HEK293T (cell line): ENCODE measurements around the gene STK36.

Experiments
- CTCF ChIA-PET: fragments of 350-600 bp; formaldehyde crosslinking; extraction: SDS; loops from one replicate; lab custom pipeline; 2021; ENCODE audit warnings: antibody characterized with exemption, inconsistent platforms; lab: Yijun Ruan, JAX
- POLR2A ChIA-PET: fragments of 350-600 bp; formaldehyde crosslinking; extraction: SDS; loops from one replicate; lab custom pipeline; 2020; ENCODE audit warnings: antibody characterized with exemption, inconsistent platforms; lab: Yijun Ruan, JAX
- DNase-seq: peaks from one replicate; pipeline ENCODE4 v3.0.0; 2012; ENCODE audit warnings: mixed read lengths; ENCODE audit errors: extremely low spot score
- ARNT ChIP-seq: fragments of 450-650 bp; IDR thresholded peaks from 2 replicates; pipeline ENCODE4 v1.6.1; 2017; ENCODE audit warnings: mild to moderate bottlenecking
- BHLHE40 ChIP-seq: fragments of 450-650 bp; IDR thresholded peaks from 2 replicates; pipeline ENCODE4 v1.6.1; 2016; ENCODE audit warnings: mild to moderate bottlenecking, moderate library complexity, borderline replicate concordance
- CTBP1 ChIP-seq: fragments of 450-650 bp; IDR thresholded peaks from 2 replicates; pipeline ENCODE4 v1.6.1; 2016; ENCODE audit warnings: borderline replicate concordance
- ELF4 ChIP-seq: fragments of 450-650 bp; IDR thresholded peaks from 2 replicates; pipeline ENCODE4 v1.6.1; 2017; ENCODE audit warnings: antibody characterized with exemption
- FOXA1 ChIP-seq: fragments of 450-650 bp; IDR thresholded peaks from 2 replicates; pipeline ENCODE4 v1.6.1; 2016; ENCODE audit warnings: mild to moderate bottlenecking
- FOXK2 ChIP-seq: fragments of 450-650 bp; IDR thresholded peaks from 2 replicates; pipeline ENCODE4 v1.6.1; 2016; ENCODE audit warnings: mild to moderate bottlenecking
- FOXM1 ChIP-seq: fragments of 450-650 bp; IDR thresholded peaks from 2 replicates; pipeline ENCODE4 v1.6.1; 2017; ENCODE audit warnings: mild to moderate bottlenecking, borderline replicate concordance
- HDGF ChIP-seq: fragments of 450-650 bp; IDR thresholded peaks from 2 replicates; pipeline ENCODE4 v1.6.1; 2017; ENCODE audit warnings: antibody characterized with exemption, borderline replicate concordance
- L3MBTL2 ChIP-seq: fragments of 450-650 bp; conservative IDR thresholded peaks from 2 replicates; pipeline ENCODE4 v1.6.1; 2016; ENCODE audit warnings: mild to moderate bottlenecking
- LEF1 ChIP-seq: fragments of 450-650 bp; IDR thresholded peaks from 2 replicates; pipeline ENCODE4 v1.6.1; 2017; ENCODE audit warnings: mild to moderate bottlenecking, borderline replicate concordance
- NFRKB ChIP-seq: fragments of 450-650 bp; IDR thresholded peaks from 2 replicates; pipeline ENCODE4 v1.6.1; 2016; ENCODE audit warnings: mild to moderate bottlenecking, moderate library complexity
- SP1 ChIP-seq: fragments of 450-650 bp; IDR thresholded peaks from 2 replicates; pipeline ENCODE4 v1.6.1; 2017
- SUZ12 ChIP-seq: fragments of 450-650 bp; IDR thresholded peaks from 2 replicates; pipeline ENCODE4 v1.6.1; 2016; ENCODE audit warnings: mild to moderate bottlenecking
- TARDBP ChIP-seq: fragments of 450-650 bp; IDR thresholded peaks from 2 replicates; pipeline ENCODE4 v1.6.1; 2016
- ZNF384 ChIP-seq: fragments of 450-650 bp; IDR thresholded peaks from 2 replicates; pipeline ENCODE4 v1.6.1; 2016
- TF ChIP-seq, protein P1 (sequence below): fragments of 450-650 bp; IDR thresholded peaks from 2 replicates; pipeline ENCODE4 v1.6.1; 2016

STK36 gene

DNA sequence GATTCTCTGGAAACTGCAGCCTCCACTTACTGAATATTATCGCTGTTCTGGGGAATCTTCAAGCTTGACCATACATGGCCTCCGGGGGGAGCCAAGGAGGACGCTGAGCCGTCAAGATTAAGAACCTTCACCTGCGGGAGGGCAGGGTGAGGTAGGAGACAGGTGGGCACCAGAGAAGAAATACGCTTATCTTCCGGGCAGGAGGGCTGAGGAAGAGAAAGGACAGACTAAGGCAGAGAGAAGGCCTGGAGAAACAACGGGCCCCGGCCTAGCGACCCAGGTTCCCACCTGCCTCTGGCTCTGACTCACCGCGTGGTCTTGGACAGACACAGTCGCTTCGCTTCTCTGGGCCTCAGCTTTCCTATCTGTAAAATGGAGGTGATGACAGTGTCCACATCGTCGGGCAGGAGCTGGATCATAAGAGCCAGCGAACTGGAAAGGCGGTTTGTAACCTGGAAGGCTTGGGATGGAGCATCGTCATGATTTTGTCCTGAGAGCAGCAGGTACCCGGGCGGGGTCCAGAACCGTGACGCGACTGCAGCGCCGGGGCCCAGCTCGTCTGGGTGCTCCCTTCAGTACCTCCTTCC, 13.1 kb upstream of the STK36 start:
- ChIA-PET POLR2A (interaction anchor here (1.0 to 2.8 kb wide), 11 partner anchors 10 to 372 kb away, joined by 3 to 39 read pairs (median 4); partner anchors contain the start of genes RNF25, STK36 and TTLL4), CTCF (interaction anchor here (0.7 to 2.0 kb wide), 12 partner anchors 13 to 328 kb away, joined by 3 to 7 read pairs (median 4); partner anchors contain the start of genes RNF25 and STK36)
- DNase-seq: peak; percentile 61
- TF ChIP-seq SP1 (no peak), ARNT (no peak), NFRKB (no peak), ELF4 (no peak), FOXM1 (no peak), BHLHE40 (no peak), TARDBP (no peak), ZNF384 (no peak), FOXA1 (no peak), L3MBTL2 (peak; percentile 27), CTBP1 (peak; percentile 24; the same call in 1 of the 2 replicates), FOXK2 (no peak), SUZ12 (no peak), LEF1 (no peak), HDGF (no peak)
- TF ChIP-seq, protein P1, sequence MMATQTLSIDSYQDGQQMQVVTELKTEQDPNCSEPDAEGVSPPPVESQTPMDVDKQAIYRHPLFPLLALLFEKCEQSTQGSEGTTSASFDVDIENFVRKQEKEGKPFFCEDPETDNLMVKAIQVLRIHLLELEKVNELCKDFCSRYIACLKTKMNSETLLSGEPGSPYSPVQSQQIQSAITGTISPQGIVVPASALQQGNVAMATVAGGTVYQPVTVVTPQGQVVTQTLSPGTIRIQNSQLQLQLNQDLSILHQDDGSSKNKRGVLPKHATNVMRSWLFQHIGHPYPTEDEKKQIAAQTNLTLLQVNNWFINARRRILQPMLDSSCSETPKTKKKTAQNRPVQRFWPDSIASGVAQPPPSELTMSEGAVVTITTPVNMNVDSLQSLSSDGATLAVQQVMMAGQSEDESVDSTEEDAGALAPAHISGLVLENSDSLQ: no peak

DNA sequence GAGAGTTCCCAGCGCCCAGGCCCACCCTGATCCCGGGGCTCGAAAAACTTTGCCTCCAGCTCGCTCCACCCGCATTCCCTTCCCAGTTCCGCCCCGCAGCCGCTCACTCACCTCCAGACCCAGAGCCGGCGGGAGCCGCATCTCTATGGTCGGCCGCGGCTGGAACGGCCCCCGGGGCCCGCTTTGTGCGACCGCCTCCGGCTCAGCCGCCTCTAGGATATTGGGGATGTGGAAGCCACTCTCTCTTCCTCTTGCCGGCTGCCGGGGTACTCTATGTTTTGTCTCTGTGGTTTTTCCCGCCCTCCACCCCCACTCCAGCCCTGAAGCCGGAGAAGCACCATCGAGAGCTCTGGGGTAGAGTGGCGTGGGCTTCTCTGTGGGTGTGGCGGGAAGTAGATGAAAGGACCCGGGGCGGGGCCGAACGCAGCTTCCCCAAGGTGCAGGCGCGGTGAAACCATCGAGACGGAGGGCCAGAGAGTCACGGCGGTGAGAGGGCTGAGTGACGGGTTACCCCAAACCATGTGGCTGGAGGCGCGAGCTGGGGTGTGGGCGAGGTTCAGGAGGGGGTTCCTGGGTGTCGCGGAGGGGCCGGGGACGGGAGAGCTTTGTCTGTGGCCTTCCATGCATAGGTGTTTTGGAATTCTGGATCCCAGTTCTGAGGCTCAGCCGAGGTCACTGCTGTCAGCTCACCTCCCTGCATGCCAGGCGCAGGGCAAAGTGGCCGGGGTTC, 12.5 kb upstream of the STK36 start, which contains the start of the genes BCS1L and ZNF142:
BCS1L (plus strand) TSS at position 426 of the 730 bp plus-strand sequence. CDS start 1,305 bp downstream, outside the sequence.
ZNF142 (minus strand) TSS at position 366 of the 730 bp plus-strand sequence. CDS start 3,194 bp downstream, outside the sequence.
- TF ChIP-seq ELF4 (no peak), NFRKB (no peak), SUZ12 (no peak)
- TF ChIP-seq, protein P1: peak; percentile 91
- POLR2A ChIA-PET: interaction anchor here (0.8 to 2.8 kb wide), 12 partner anchors 9 to 386 kb away, joined by 3 to 39 read pairs (median 4); partner anchors contain the start of genes RNF25, STK36 and TTLL4
- DNase-seq: peak; percentile 90
- CTCF ChIA-PET: interaction anchor here (0.7 to 2.0 kb wide), 12 partner anchors 12 to 328 kb away, joined by 3 to 7 read pairs (median 4); partner anchors contain the start of genes RNF25, STK36 and TTLL4

DNA sequence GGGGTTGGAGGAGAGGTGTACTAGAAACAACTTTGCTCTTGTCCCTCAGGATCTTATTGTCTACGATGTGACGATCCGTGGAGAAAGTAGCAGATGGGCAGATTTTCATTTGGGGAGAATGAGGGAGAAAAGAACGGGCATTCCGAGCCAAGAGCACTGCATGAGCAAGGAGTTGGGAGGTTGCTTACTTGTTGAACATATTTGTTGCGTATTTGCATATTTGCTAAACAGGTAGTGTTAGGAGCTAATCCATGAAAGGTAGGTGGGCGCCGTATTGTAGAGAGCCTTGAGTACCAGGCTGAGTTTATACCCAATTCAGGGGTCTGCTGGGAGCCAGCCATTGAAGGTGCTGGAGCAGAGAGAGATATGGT, 11.9 kb upstream of the STK36 start:
- ChIA-PET CTCF (interaction anchor here (0.9 to 2.0 kb wide), 7 partner anchors 12 to 327 kb away, joined by 4 to 7 read pairs (median 4); partner anchors contain the start of genes RNF25, STK36 and TTLL4), POLR2A (interaction anchor here (0.8 to 2.8 kb wide), 10 partner anchors 9 to 387 kb away, joined by 3 to 39 read pairs (median 4); partner anchors contain the start of genes RNF25 and STK36)
- no peak for DNase-seq
- TF ChIP-seq TARDBP (no peak), ELF4 (no peak), NFRKB (no peak), ARNT (no peak), FOXM1 (no peak), BHLHE40 (no peak), CTBP1 (no peak), FOXK2 (no peak), SP1 (no peak), SUZ12 (no peak), ZNF384 (no peak), HDGF (no peak), FOXA1 (no peak)
- TF ChIP-seq, protein P1: no peak

DNA sequence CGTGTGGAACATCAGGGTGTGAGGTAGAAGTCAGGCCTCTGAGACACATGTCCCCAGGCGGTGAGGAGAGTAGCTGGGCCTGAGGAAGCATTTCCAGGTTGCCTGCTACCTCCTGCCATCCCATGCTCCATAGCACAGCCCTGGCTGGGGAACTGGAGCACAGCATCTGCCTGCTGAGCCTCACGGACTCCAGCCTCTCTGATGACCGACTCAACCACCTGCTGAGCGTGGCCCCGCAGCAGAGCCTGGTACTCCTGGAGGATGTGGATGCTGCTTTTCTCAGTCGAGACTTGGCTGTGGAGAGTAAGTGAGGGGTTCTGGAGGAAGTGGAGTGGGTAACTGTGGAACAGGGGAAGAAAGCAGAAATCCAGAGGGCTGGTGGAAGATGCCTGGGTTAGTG, 9.5 kb upstream of the STK36 start:
- POLR2A ChIA-PET: interaction anchor here (1.3 kb wide), 1 partner anchor 7 kb away, joined by 3 read pairs; no protein-coding TSS in a partner anchor

DNA sequence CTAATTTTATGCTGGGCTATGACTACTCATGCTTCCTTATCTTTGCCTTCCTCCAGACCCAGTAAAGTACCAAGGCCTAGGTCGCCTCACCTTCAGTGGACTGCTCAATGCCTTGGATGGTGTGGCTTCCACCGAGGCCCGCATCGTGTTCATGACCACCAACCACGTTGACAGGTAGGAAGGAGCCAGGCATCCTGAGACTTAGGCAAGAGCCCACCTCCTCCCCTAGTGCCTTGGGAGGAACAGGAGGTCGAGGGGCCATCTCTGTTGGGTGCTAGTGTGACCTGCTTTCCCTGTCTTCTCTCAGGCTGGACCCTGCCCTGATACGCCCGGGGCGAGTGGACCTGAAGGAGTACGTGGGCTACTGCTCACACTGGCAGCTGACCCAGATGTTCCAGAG, 9.1 kb upstream of the STK36 start:
- CTCF ChIA-PET: no interaction called here
- POLR2A ChIA-PET: interaction anchor here (1.0 kb wide), 1 partner anchor 9 kb away, joined by 5 read pairs; the partner anchor contains the start of genes RNF25 and STK36
- no peak for TF ChIP-seq L3MBTL2
- no peak for TF ChIP-seq NFRKB
- no peak for TF ChIP-seq HDGF
- no peak for TF ChIP-seq ZNF384
- TF ChIP-seq SP1: no peak
- TF ChIP-seq, protein P1: no peak
- no peak for TF ChIP-seq FOXM1
- no peak for TF ChIP-seq TARDBP
- TF ChIP-seq FOXK2: no peak
- no peak for TF ChIP-seq SUZ12
- no peak for TF ChIP-seq ELF4
- no peak for TF ChIP-seq LEF1
- TF ChIP-seq FOXA1: no peak
- no peak for TF ChIP-seq BHLHE40
- no peak for TF ChIP-seq CTBP1
- DNase-seq: no peak

More for the DNA sequence above, 9.5 kb upstream of the STK36 start:
- TF ChIP-seq ARNT (no peak), TARDBP (no peak), FOXK2 (no peak), FOXA1 (no peak), HDGF (no peak), FOXM1 (no peak), BHLHE40 (no peak), CTBP1 (no peak)
- DNase-seq: no peak
- CTCF ChIA-PET: no interaction called here
